Breast epithelium (tissue), 4 donors: ENCODE data around the gene SIN3B. TPM values are rescaled to one million over a fixed set of nuclear protein-coding genes. Genes with fewer than 3 reads are reported as not detected.

Experiments used
- DNase-seq, 2 donors: peaks; one replicate each; pipeline ENCODE4 v3.0.0-alpha.2; 2019; ENCODE audit warnings: low spot score in 2 of 2
- H3K27ac ChIP-seq, 2 donors: fragments of 200-600 bp; sonication (generic) in 1 of 2; one replicate each; pipeline ENCODE4 v1.5.1; 2016 to 2019; ENCODE audit warnings: mild to moderate bottlenecking in 1 of 2
- H3K27me3 ChIP-seq, 2 donors: fragments of 200-600 bp; sonication (generic) in 1 of 2; one replicate each; pipeline versions ENCODE4 v1.5.1 to v1.6.0; 2017 to 2019; ENCODE audit warnings: control low read depth in 1 of 2, mild to moderate bottlenecking in 1 of 2
- H3K36me3 ChIP-seq: fragments of 200-600 bp; one replicate; pipeline ENCODE4 v1.5.1; 2019
- H3K4me1 ChIP-seq, 2 donors: fragments of 200-600 bp; sonication (generic); one replicate each; pipeline ENCODE4 v1.5.1; 2016 to 2019; ENCODE audit warnings: control low read depth in 1 of 2
- H3K4me3 ChIP-seq, 3 donors: fragments of 200-600 bp; sonication (generic); 1 replicate in 2 of 3; 2 replicates in 1 of 3; pipeline ENCODE4 v1.5.1; 2016 to 2019; ENCODE audit warnings: mild to moderate bottlenecking in 3 of 3, moderate library complexity in 2 of 3
- H3K9me3 ChIP-seq, 2 donors: fragments of 200-600 bp; sonication (generic) in 1 of 2; one replicate each; pipeline ENCODE4 v1.5.1; 2016 to 2019; ENCODE audit warnings: control low read depth in 1 of 2
- POLR2A ChIP-seq: fragments of 450-650 bp; IDR thresholded peaks from one replicate; pipeline ENCODE4 v1.6.1; 2016; ENCODE audit warnings: antibody characterized with exemption, mild to moderate bottlenecking, moderate library complexity
- POLR2AphosphoS5 ChIP-seq, 3 donors: sonication (generic); formaldehyde crosslinking; IDR thresholded peaks; one replicate each; pipeline ENCODE4 v1.6.1; 2017; ENCODE audit warnings: antibody characterized with exemption in 3 of 3
- intact Hi-C: fragments of 100-400 bp; cut with DNase I; formaldehyde crosslinking; loops from one replicate; pipeline ENCODE4 v1.15.1; 2023; ENCODE audit warnings: low total_unique reads
- total RNA-seq, 3 donors: library from RNA; depleted of rRNA; stranded (reverse); fragments of >200 nt; gene quantifications; one replicate each; pipeline ENCODE4 v1.1.0, GENCODE V29; 2016
- TF ChIP-seq, protein P1 (sequence below), 3 donors: fragments of 450-650 bp; IDR thresholded peaks; one replicate each; pipeline ENCODE4 v1.5.1; 2016 to 2017; ENCODE audit warnings: antibody characterized with exemption in 3 of 3, mild to moderate bottlenecking in 3 of 3, moderate library complexity in 3 of 3

The SIN3B gene
- total RNA-seq, 3 donors from 2014 or later = 43.2 to 88.5 (median 48.1) TPM

- no peaks in the 10 kb centered on the region for H3K9me3 ChIP-seq
- no peaks in the 10 kb centered on the region for H3K36me3 ChIP-seq
- DNase-seq = no peak
- intact Hi-C loops = loop anchor here (1.0 kb wide), 1 partner anchor 39 kb away; no protein-coding TSS in a partner anchor
- TF ChIP-seq POLR2AphosphoS5 (IDR thresholded peaks at IDR 0.05) (no peak), POLR2A (no peak)
- TF ChIP-seq, protein P1, sequence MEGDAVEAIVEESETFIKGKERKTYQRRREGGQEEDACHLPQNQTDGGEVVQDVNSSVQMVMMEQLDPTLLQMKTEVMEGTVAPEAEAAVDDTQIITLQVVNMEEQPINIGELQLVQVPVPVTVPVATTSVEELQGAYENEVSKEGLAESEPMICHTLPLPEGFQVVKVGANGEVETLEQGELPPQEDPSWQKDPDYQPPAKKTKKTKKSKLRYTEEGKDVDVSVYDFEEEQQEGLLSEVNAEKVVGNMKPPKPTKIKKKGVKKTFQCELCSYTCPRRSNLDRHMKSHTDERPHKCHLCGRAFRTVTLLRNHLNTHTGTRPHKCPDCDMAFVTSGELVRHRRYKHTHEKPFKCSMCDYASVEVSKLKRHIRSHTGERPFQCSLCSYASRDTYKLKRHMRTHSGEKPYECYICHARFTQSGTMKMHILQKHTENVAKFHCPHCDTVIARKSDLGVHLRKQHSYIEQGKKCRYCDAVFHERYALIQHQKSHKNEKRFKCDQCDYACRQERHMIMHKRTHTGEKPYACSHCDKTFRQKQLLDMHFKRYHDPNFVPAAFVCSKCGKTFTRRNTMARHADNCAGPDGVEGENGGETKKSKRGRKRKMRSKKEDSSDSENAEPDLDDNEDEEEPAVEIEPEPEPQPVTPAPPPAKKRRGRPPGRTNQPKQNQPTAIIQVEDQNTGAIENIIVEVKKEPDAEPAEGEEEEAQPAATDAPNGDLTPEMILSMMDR (IDR thresholded peaks at IDR 0.05) = no peak
- H3K4me3 ChIP-seq = peak overlapping the region; percentile 48 to 81 (median 62)
- peak overlapping the region; percentile 74 to 85 for H3K27ac ChIP-seq
- H3K4me1 ChIP-seq = no peaks in the 10 kb centered on the region
- H3K27me3 ChIP-seq = no peaks in the 10 kb centered on the region
Observed at GRCh38 chr19:16895467-16896145, 66.4 kb downstream of the SIN3B start.

GRCh38 chr19:16896146-16897028, 67.2 kb downstream of the SIN3B start:
- Histone ChIP-seq H3K36me3 (no peaks in the 10 kb centered on the region), H3K4me3 (peak overlapping the region; percentile 48 to 81 (median 62)), H3K4me1 (no peaks in the 10 kb centered on the region), H3K9me3 (no peaks in the 10 kb centered on the region), H3K27me3 (no peaks in the 10 kb centered on the region), H3K27ac (peak overlapping the region; percentile 74 to 85)
- TF ChIP-seq, protein P1 (IDR thresholded peaks at IDR 0.05) = no peak
- TF ChIP-seq POLR2A (no peak), POLR2AphosphoS5 (IDR thresholded peaks at IDR 0.05) (no peak)
- DNase-seq = no peak
- intact Hi-C loops = loop anchor here (1.0 kb wide), 1 partner anchor 40 kb away; no protein-coding TSS in a partner anchor

DNA sequence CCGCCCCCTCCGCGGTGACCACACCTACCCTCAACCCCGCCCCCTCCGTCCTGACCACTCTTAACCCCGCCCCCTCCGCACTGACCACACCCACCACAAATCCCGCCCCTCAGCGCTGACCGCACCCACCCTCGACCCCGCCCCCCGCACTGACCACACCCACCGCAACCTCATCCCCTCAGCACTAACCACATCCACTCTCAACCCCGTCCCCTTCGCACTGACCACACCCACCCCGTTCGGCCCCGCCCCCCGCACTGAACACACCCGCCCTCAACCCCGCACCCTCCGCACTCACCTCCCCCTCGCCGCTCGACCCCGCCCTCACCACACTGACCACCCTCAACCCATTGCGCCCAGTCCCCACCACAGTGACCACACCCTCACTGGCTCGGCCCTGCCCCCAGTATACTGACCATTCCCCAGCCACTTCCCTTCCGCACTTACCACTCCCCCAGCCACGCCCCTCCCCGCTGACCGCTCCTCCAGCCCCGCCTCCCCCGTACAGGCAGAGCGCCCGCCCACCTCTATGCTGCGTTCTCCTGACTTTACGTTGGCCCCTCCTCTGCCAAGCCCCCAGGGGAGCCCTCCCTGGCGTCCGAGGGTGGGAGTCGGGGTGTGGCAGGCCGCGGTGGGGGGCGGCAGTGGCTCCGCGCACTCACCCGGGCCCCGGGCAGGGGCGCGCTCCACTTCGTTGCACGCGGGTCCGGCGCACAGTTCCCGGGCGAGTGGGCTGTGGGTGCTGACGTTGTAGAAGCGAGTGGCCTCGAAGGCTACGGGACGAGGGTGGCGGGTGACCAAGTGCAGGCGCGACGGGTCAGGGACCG, 68.0 kb downstream of the SIN3B start:
- Histone ChIP-seq H3K36me3 (no peaks in the 10 kb centered on the region), H3K9me3 (no peaks in the 10 kb centered on the region), H3K27me3 (no peaks in the 10 kb centered on the region), H3K27ac (peak overlapping the region; percentile 85 to 87), H3K4me3 (peak overlapping the region; percentile 54 to 81 (median 62)), H3K4me1 (no peaks in the 10 kb centered on the region)
- TF ChIP-seq POLR2AphosphoS5 (IDR thresholded peaks at IDR 0.05) = peak; percentile 33 to 73 (median 72)
- TF ChIP-seq, protein P1 (IDR thresholded peaks at IDR 0.05) = no peak
- DNase-seq = peak; percentile 95 to 98
- intact Hi-C loops = no loop called here

- no peaks in the 10 kb centered on the region for H3K4me1 ChIP-seq
- TF ChIP-seq, protein P1 (IDR thresholded peaks at IDR 0.05) = no peak
- TF ChIP-seq POLR2AphosphoS5 (IDR thresholded peaks at IDR 0.05) (no peak), POLR2A (no peak)
- peak overlapping the region; percentile 54 to 81 (median 62) for H3K4me3 ChIP-seq
- H3K9me3 ChIP-seq = no peaks in the 10 kb centered on the region
- no peak for DNase-seq
- H3K27me3 ChIP-seq = no peaks in the 10 kb centered on the region
- H3K36me3 ChIP-seq = no peaks in the 10 kb centered on the region
- intact Hi-C loops = no loop called here
- H3K27ac ChIP-seq = peak overlapping the region; percentile 85 to 87
Observed at GRCh38 chr19:16897856-16898161, 68.6 kb downstream of the SIN3B start.
